Measurements from ENCODE around the gene PANK1. TPM values are rescaled to one million over a fixed set of nuclear protein-coding genes. Genes with fewer than 3 reads are reported as not detected.

Gene PANK1
- total RNA-seq, 4 donors from 2014 or later = 6.3 to 9.6 (median 7.4) TPM

DNA sequence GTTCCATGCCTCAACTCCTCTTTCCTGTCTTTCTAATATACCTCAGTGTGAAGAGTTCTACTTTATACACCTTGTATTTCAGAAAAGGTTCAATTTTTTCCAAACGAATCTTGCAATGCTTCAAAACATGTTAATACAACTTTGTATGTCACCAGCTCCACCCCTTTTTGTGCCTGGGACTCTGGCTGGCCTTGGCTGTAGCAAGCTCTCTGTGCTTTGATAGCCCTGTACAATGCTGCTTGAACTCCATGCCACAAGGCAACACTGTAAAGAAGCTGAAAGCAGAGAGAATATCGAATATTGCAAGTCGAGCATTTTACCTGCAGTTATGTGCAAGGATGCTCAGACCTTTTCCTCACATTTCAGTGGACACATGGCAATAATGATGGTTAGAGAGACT lies 52.5 kb downstream of the PANK1 start:
- H3K36me3 ChIP-seq = no peaks in the 10 kb centered on the region
- no peak overlapping the region for H3K4me3 ChIP-seq
- H3K27ac ChIP-seq = peak overlapping the region in 3 of 4 donors; percentile 19 to 63 (median 26)
- no peaks in the 10 kb centered on the region for H3K27me3 ChIP-seq
- TF ChIP-seq POLR2A (IDR thresholded peaks at IDR 0.05) (no peak), CTCF (IDR thresholded peaks at IDR 0.05) (no peak), EP300 (IDR thresholded peaks at IDR 0.05) (no peak)
- 81 to 90% methylated on average over 3 of the region's 3 CpGs for WGBS, 2 donors
- no peaks in the 10 kb centered on the region for H3K9me3 ChIP-seq
- peaks cover 0 to 19% (median 5%) of the 10 kb centered on the region in 4 donors for H3K4me1 ChIP-seq
- no peak for DNase-seq (ENCODE audit: low spot score in 2 of 2)

- peaks cover 0 to 19% (median 5%) of the 10 kb centered on the region in 4 donors for H3K4me1 ChIP-seq
- WGBS, 2 donors = 30 to 32% methylated on average over 3 of the region's 3 CpGs
- no peaks in the 10 kb centered on the region for H3K27me3 ChIP-seq
- peak overlapping the region; percentile 15 to 68 (median 48) for H3K27ac ChIP-seq
- no peak overlapping the region for H3K4me3 ChIP-seq
- no peaks in the 10 kb centered on the region for H3K36me3 ChIP-seq
- no peaks in the 10 kb centered on the region for H3K9me3 ChIP-seq
- no peak for TF ChIP-seq CTCF (IDR thresholded peaks at IDR 0.05)
- no peak for TF ChIP-seq POLR2A (IDR thresholded peaks at IDR 0.05)
- peak; percentile 38 to 67 for TF ChIP-seq EP300 (IDR thresholded peaks at IDR 0.05)
- DNase-seq (ENCODE audit: low spot score in 2 of 2) = peak in 1 of 2 donors; percentile 12
Measured at GRCh38 chr10:89591796-89592271, 53.2 kb downstream of the PANK1 start.

DNA sequence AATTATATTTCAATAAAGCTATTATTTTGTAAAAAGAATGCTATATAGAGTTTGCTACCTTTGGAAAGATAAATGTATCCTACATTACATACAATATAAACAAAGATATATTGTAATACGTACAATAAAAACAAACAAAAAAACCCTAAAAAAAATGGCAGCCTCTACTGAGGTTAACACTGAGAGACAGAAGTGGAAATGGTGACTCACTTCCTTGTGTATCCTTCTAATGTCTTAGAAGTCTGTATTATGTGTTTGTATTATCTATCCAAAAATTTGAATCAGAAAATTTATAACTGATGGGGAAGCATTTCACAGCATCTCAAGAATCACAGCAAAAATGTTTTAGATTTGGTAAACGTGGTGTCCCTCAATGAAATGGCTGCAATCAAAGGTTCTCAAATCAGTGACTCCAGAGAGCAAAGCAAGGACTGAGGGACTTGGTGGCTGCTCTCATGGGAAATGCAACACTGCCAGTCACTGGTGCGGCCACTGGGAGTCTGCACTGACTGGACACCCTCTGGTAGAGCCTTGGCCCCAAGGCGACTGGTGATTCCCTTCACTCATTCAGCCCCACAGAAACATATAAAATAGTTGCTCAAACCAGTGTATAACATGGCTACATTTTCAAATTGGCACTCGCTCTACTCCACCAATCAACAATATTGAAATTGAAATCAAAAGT lies 53.8 kb downstream of the PANK1 start:
- WGBS, 2 donors = 69 to 80% methylated on average over 5 of the region's 5 CpGs
- H3K4me1 ChIP-seq = peaks cover 0 to 19% (median 5%) of the 10 kb centered on the region in 4 donors
- no peak overlapping the region for H3K4me3 ChIP-seq
- H3K9me3 ChIP-seq = no peaks in the 10 kb centered on the region
- no peaks in the 10 kb centered on the region for H3K36me3 ChIP-seq
- no peak for DNase-seq (ENCODE audit: low spot score in 2 of 2)
- H3K27me3 ChIP-seq = no peaks in the 10 kb centered on the region
- peak overlapping the region; percentile 15 to 68 (median 48) for H3K27ac ChIP-seq
- no peak for TF ChIP-seq POLR2A (IDR thresholded peaks at IDR 0.05)

DNA sequence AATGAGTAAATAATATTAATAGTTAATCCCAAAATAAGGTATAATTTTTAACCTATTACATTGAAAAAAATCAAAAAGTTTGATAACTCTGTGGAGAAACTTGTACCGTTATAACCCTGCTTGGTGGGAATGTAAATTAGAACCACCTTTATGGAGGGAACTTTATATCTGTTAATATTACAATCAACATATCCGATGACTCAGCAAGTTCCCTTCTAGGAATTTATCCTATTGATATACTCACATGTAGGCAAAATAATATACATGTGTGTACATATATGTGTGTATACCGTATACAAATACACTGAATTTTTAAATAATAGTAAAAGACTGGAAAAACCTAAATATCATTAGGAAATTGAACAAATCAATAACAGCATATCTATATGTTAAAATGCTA lies 54.7 kb downstream of the PANK1 start:
- DNase-seq (ENCODE audit: low spot score in 2 of 2) = no peak
- H3K4me1 ChIP-seq = peaks cover 0 to 19% (median 5%) of the 10 kb centered on the region in 4 donors
- no peaks in the 10 kb centered on the region for H3K27me3 ChIP-seq
- H3K27ac ChIP-seq = no peak overlapping the region
- 77 to 83% methylated on average over 3 of the region's 3 CpGs for WGBS, 2 donors
- no peak overlapping the region for H3K4me3 ChIP-seq
- H3K9me3 ChIP-seq = no peaks in the 10 kb centered on the region
- no peaks in the 10 kb centered on the region for H3K36me3 ChIP-seq
- TF ChIP-seq POLR2A (IDR thresholded peaks at IDR 0.05) (no peak), CTCF (IDR thresholded peaks at IDR 0.05) (no peak), EP300 (IDR thresholded peaks at IDR 0.05) (no peak)

- Histone ChIP-seq H3K4me1 (peaks cover 0 to 19% (median 5%) of the 10 kb centered on the region in 4 donors), H3K27me3 (no peaks in the 10 kb centered on the region), H3K27ac (no peak overlapping the region), H3K9me3 (no peaks in the 10 kb centered on the region), H3K4me3 (no peak overlapping the region), H3K36me3 (no peaks in the 10 kb centered on the region)
- no peak for TF ChIP-seq EP300 (IDR thresholded peaks at IDR 0.05)
- no peak for TF ChIP-seq POLR2A (IDR thresholded peaks at IDR 0.05)
- TF ChIP-seq CTCF (IDR thresholded peaks at IDR 0.05) = no peak
- DNase-seq (ENCODE audit: low spot score in 2 of 2) = no peak
- WGBS, 2 donors = 75 to 76% methylated on average over 5 of the region's 5 CpGs
Measured at GRCh38 chr10:89589101-89589720, 55.8 kb downstream of the PANK1 start.

Data from tibial nerve (tissue), 4 donors.